22Rv1 (cell line): Measurements from ENCODE around the gene MSANTD1.

Experiments used
- H3K27ac ChIP-seq: fragments of 450-650 bp; 2 replicates; pipeline ENCODE4 v1.5.1; 2017
- CTCF ChIP-seq: fragments of 450-650 bp; IDR thresholded peaks from 2 replicates; pipeline ENCODE4 v1.5.1; 2017; ENCODE audit warnings: mild to moderate bottlenecking
- ZFX ChIP-seq: fragments of 450-650 bp; IDR thresholded peaks from 2 replicates; pipeline ENCODE4 v1.6.1; 2017; ENCODE audit warnings: antibody characterized with exemption, borderline replicate concordance

Gene MSANTD1

GRCh38 chr4:3217771-3218170 is 31.2 kb upstream of the MSANTD1 start:
- TF ChIP-seq ZFX: no peak
- no peak for TF ChIP-seq CTCF
- H3K27ac ChIP-seq: no peak overlapping the region

GRCh38 chr4:3218824-3219760 is 29.9 kb upstream of the MSANTD1 start:
- no peak overlapping the region for H3K27ac ChIP-seq
- no peak for TF ChIP-seq CTCF
- no peak for TF ChIP-seq ZFX

- H3K27ac ChIP-seq: no peak overlapping the region
- TF ChIP-seq CTCF (no peak), ZFX (no peak)
These were observed 29.0 kb upstream of the MSANTD1 start for GRCh38 chr4:3219761-3220475.

GRCh38 chr4:3220476-3221183 is 28.3 kb upstream of the MSANTD1 start:
- TF ChIP-seq ZFX (no peak), CTCF (no peak)

GRCh38 chr4:3221184-3221494 is 27.8 kb upstream of the MSANTD1 start:
- TF ChIP-seq ZFX (no peak), CTCF (no peak)
- no peak overlapping the region for H3K27ac ChIP-seq

More at GRCh38 chr4:3220476-3221183, 28.3 kb upstream of the MSANTD1 start:
- H3K27ac ChIP-seq: no peak overlapping the region

GRCh38 chr4:3221996-3222395 is 27.0 kb upstream of the MSANTD1 start:
- TF ChIP-seq CTCF: no peak
- TF ChIP-seq ZFX: no peak
- no peak overlapping the region for H3K27ac ChIP-seq
